HEK293T (cell line): ENCODE data around the gene ARHGEF6.

Experiments
- ELF4 ChIP-seq: fragments of 450-650 bp; IDR thresholded peaks from 2 replicates; pipeline ENCODE4 v1.6.1; 2017; ENCODE audit warnings: antibody characterized with exemption
- FOXM1 ChIP-seq: fragments of 450-650 bp; IDR thresholded peaks from 2 replicates; pipeline ENCODE4 v1.6.1; 2017; ENCODE audit warnings: mild to moderate bottlenecking, borderline replicate concordance
- L3MBTL2 ChIP-seq: fragments of 450-650 bp; conservative IDR thresholded peaks from 2 replicates; pipeline ENCODE4 v1.6.1; 2016; ENCODE audit warnings: mild to moderate bottlenecking
- ZNF384 ChIP-seq: fragments of 450-650 bp; IDR thresholded peaks from 2 replicates; pipeline ENCODE4 v1.6.1; 2016

DNA sequence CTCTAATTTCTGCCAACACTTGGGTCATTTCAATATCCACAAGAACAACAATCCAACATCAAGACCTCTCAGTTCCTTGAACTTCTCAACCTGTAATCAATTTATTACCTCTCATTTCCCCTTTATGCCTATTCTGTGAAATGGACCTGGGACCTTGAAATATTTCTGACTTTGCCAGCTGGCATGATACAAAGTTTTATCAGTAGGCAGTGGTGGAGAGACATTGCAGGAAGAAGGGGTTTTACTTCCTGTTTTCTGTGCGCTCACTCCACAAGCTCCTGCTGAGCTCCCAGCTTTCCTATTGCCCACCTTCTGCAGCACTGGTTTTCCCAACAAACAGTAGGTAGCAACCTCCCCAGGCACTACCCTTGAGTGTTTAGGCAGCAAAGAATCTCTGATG, 3.5 kb upstream of the ARHGEF6 start:
- no peak for TF ChIP-seq ELF4
- no peak for TF ChIP-seq L3MBTL2
- TF ChIP-seq FOXM1 = no peak
- TF ChIP-seq ZNF384 = no peak
